Testis (tissue), 3 donors: Measurements from ENCODE around the gene MTM1. TPM values are rescaled to one million over a fixed set of nuclear protein-coding genes. Genes with fewer than 3 reads are reported as not detected.
A peak's percentile ranks its signal among the peaks of the same experiment; 100 is the strongest.

Source experiments
- DNase-seq: peaks from one replicate; pipeline ENCODE4 v3.0.0-alpha.2; 2019
- H3K27ac ChIP-seq, 2 donors: fragments of 200-600 bp; sonication (generic); one replicate each; pipeline ENCODE4 v1.5.1; 2019
- H3K27me3 ChIP-seq: fragments of 200-600 bp; sonication (generic); one replicate; pipeline ENCODE4 v1.5.1; 2019
- H3K36me3 ChIP-seq: fragments of 200-600 bp; sonication (generic); one replicate; pipeline ENCODE4 v1.5.1; 2017; ENCODE audit warnings: low read depth; ENCODE audit errors: missing control alignments
- H3K4me1 ChIP-seq: fragments of 200-600 bp; sonication (generic); one replicate; pipeline ENCODE4 v1.5.1; 2019
- H3K4me3 ChIP-seq, 2 donors: fragments of 200-600 bp; sonication (generic); one replicate each; pipeline ENCODE4 v1.5.1; 2017 to 2019
- H3K9me3 ChIP-seq: fragments of 200-600 bp; sonication (generic); one replicate; pipeline ENCODE4 v1.5.1; 2017
- POLR2A ChIP-seq: fragments of 450-650 bp; IDR thresholded peaks from one replicate; pipeline ENCODE4 v1.6.1; 2017; ENCODE audit warnings: antibody characterized with exemption, mild to moderate bottlenecking, moderate library complexity
- WGBS, 2 donors: methylation state at CpG; one replicate each; pipeline ENCODE4 v1.1.5; 2018; 5-methylcytosine and 5-hydroxymethylcytosine counted together
- intact Hi-C: fragments of 100-400 bp; cut with DNase I; formaldehyde crosslinking; loops from one replicate; pipeline ENCODE4 v1.15.1; 2023; ENCODE audit warnings: low total_unique reads
- polyA plus RNA-seq: library from polyadenylated mRNA; stranded (reverse); fragments of 350-450 nt; fragmentation: Illumina TruSeq; extraction: RNeasy Lipid Tissue Mini Kit (QIAGEN cat#74804); gene quantifications from one replicate; pipeline ENCODE4 v1.2.3, GENCODE V29; 2014; ENCODE audit warnings: low read depth, low replicate concordance; ENCODE audit not compliant: insufficient read depth
- total RNA-seq, 2 donors: library from RNA; depleted of rRNA; stranded (reverse); fragments of >200 nt; gene quantifications; one replicate each; pipeline ENCODE4 v1.2.3, GENCODE V29; 2016
- TF ChIP-seq, protein P1 (sequence below), 3 experiments: fragments of 450-650 bp in 2 of 3; fragments of 200-600 bp in 1 of 3; sonication (generic) in 1 of 3; IDR thresholded peaks; one replicate each; pipeline ENCODE4 v1.5.1; 2016 to 2019; ENCODE audit warnings: antibody characterized with exemption in 3 of 3, mild to moderate bottlenecking in 2 of 3, moderate library complexity in 1 of 3

MTM1 gene
- total and polyA plus RNA-seq, 3 donors from 2014 or later = 20.0 to 38.5 (median 33.8) TPM

DNA sequence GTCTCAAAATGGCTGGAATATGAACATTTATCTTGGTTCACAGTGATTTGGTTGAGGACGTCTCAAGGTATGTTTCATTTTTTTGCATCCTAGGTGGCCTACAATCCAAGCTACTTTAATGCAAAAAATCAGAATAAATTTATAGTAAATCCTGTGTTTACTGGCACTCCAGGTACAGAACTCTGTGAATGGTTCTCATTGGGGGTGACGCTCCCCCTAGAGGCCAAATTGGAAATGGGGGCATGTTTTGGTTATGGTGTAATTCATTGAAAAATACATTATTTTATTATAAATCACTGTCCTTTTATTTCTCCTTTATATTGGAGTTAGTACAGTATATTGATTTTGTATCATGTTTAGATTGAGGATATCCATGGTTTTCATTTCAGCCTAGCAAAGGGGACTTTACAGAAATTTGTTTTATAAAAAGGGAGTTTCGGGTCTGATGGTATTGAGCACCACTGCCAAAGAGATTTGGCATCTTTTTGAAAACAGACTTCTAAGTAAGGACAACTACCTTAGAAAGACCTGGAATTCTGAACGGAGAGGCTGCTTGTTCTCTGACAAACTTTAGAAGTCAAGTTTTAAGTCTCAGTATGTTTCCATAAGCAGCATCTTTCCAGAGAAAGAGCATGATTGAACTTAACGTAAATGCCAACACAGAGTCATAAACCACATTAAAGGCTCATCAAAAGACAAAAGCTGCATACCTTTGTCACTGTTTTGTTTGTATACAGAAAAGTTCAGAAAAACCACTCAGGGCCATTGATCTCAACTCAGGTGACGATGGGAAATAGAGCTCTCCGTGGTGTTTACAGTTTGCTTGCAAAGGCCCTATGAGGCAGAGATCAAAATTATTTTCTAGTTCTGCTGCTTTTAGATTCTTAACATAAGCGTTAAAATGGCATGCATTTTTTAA lies 19.4 kb downstream of the MTM1 start:
- no peak for TF ChIP-seq POLR2A
- TF ChIP-seq, protein P1, sequence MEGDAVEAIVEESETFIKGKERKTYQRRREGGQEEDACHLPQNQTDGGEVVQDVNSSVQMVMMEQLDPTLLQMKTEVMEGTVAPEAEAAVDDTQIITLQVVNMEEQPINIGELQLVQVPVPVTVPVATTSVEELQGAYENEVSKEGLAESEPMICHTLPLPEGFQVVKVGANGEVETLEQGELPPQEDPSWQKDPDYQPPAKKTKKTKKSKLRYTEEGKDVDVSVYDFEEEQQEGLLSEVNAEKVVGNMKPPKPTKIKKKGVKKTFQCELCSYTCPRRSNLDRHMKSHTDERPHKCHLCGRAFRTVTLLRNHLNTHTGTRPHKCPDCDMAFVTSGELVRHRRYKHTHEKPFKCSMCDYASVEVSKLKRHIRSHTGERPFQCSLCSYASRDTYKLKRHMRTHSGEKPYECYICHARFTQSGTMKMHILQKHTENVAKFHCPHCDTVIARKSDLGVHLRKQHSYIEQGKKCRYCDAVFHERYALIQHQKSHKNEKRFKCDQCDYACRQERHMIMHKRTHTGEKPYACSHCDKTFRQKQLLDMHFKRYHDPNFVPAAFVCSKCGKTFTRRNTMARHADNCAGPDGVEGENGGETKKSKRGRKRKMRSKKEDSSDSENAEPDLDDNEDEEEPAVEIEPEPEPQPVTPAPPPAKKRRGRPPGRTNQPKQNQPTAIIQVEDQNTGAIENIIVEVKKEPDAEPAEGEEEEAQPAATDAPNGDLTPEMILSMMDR (IDR thresholded peaks at IDR 0.05) = peak in 1 of 3 experiments; percentile 47
- DNase-seq = no peak
- Histone ChIP-seq H3K9me3 (no peaks in the 10 kb centered on the region), H3K4me3 (no peak overlapping the region), H3K27me3 (no peaks in the 10 kb centered on the region), H3K4me1 (no peaks in the 10 kb centered on the region), H3K27ac (no peak overlapping the region), H3K36me3 (no peaks in the 10 kb centered on the region)
- intact Hi-C loops = no loop called here
- WGBS, 2 donors = 85 to 88% methylated on average over 8 of the region's 8 CpGs

DNA sequence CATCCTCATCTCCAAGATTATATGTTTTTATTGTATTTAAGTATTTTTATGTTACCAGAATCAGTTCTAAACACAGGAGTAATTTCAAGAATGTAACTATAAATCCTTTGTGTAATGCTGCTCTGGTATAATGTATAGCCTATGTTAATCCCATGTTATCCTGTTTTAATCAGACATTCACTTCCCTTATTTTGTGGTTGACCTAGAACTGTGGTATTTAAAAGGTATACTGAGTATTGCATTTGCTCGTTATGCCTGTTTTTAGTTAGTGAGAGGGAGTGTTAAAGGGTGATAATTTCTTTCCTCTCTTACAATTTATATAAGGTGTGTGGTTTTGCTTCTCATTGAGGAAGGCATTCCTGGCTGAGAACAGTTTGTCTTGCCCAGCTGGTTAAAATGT lies 26.2 kb downstream of the MTM1 start:
- intact Hi-C loops = no loop called here
- no peak for TF ChIP-seq POLR2A
- TF ChIP-seq, protein P1 (IDR thresholded peaks at IDR 0.05) = no peak
- H3K27me3 ChIP-seq = no peaks in the 10 kb centered on the region
- no peak for DNase-seq
- no peak overlapping the region for H3K27ac ChIP-seq
- H3K4me1 ChIP-seq = no peaks in the 10 kb centered on the region
- 42 to 50% methylated on average over 1 of the region's 1 CpG for WGBS, 2 donors
- no peaks in the 10 kb centered on the region for H3K9me3 ChIP-seq
- no peaks in the 10 kb centered on the region for H3K36me3 ChIP-seq
- H3K4me3 ChIP-seq = no peak overlapping the region

GRCh38 chrX:150599226-150599625 lies 30.8 kb downstream of the MTM1 start:
- 57 to 65% methylated on average over 1 of the region's 1 CpG for WGBS, 2 donors
- H3K4me1 ChIP-seq = peaks cover under 1% of the 10 kb centered on the region
- TF ChIP-seq POLR2A = no peak
- TF ChIP-seq, protein P1 (IDR thresholded peaks at IDR 0.05) = no peak
- H3K9me3 ChIP-seq = no peaks in the 10 kb centered on the region
- H3K36me3 ChIP-seq = no peaks in the 10 kb centered on the region
- no peak overlapping the region for H3K4me3 ChIP-seq
- intact Hi-C loops = no loop called here
- no peak for DNase-seq
- no peak overlapping the region for H3K27ac ChIP-seq
- no peaks in the 10 kb centered on the region for H3K27me3 ChIP-seq

GRCh38 chrX:150602296-150602695 lies 33.9 kb downstream of the MTM1 start:
- intact Hi-C loops = no loop called here
- H3K4me1 ChIP-seq = peaks cover 7% of the 10 kb centered on the region
- DNase-seq = no peak
- H3K36me3 ChIP-seq = no peaks in the 10 kb centered on the region
- H3K27me3 ChIP-seq = no peaks in the 10 kb centered on the region
- TF ChIP-seq POLR2A = no peak
- TF ChIP-seq, protein P1 (IDR thresholded peaks at IDR 0.05) = no peak
- H3K4me3 ChIP-seq = no peak overlapping the region
- no peak overlapping the region for H3K27ac ChIP-seq
- H3K9me3 ChIP-seq = no peaks in the 10 kb centered on the region

GRCh38 chrX:150602743-150603142 lies 34.3 kb downstream of the MTM1 start:
- TF ChIP-seq, protein P1 (IDR thresholded peaks at IDR 0.05) = no peak
- TF ChIP-seq POLR2A = no peak
- Histone ChIP-seq H3K36me3 (no peaks in the 10 kb centered on the region), H3K4me3 (no peak overlapping the region), H3K4me1 (peaks cover 7% of the 10 kb centered on the region), H3K9me3 (no peaks in the 10 kb centered on the region), H3K27me3 (no peaks in the 10 kb centered on the region), H3K27ac (no peak overlapping the region)
- intact Hi-C loops = no loop called here
- 82 to 86% methylated on average over 3 of the region's 3 CpGs for WGBS, 2 donors
- no peak for DNase-seq
